Activated CD4-positive, CD25-positive, alpha-beta regulatory T cell treated with anti-CD3 and anti-CD28 coated beads, Interleukin-2, amount 50 U/mL, for 16 hours (primary cell): Measurements from ENCODE around the gene SCO2.

Source experiments
- DNase-seq: peaks from one replicate; pipeline ENCODE4 v3.0.0-alpha.2; 2020; ENCODE audit warnings: low read depth, low spot score

SCO2 gene, protein sequence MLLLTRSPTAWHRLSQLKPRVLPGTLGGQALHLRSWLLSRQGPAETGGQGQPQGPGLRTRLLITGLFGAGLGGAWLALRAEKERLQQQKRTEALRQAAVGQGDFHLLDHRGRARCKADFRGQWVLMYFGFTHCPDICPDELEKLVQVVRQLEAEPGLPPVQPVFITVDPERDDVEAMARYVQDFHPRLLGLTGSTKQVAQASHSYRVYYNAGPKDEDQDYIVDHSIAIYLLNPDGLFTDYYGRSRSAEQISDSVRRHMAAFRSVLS

DNA sequence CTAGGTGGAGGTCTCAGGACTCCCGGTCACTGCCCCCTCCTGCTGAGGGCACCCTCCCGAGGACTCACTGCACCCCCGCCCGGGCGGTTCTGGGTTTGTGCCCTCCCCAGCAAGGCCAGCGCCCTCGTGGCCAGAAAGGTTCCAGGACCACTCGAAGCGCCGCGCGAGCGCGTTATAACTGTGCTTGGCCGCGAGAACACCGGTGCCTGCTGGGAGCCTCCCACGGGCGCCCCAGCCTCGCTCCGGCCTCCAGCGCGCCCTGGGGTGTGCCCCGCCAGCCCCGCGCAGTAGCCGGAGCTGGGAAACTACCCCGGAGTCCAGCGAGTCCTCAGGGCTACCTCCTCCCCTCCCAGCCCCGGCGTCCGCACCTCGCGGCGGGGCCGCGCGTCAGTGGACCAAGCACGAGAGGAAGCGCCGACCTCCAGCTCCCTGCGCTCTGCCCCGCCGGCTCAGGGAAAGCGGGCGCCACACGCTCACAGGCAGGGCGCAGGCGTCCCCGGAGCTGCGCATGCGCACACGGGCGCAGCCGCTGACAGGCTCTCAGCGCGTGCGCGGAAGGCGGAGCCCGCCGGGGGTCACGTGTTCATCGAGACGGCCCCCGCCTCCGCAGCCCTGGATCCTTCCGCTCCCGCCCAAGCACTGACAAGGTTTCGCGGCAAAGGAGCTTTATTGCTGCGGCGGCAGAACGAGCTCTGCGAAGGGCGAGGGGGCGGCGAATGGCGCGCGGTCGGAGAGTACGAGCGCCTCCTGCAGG is at the start of gene SCO2:
TSS of gene SCO2 (minus strand) at position 495 of the 754 bp plus-strand sequence. CDS start 1,187 bp downstream, outside the sequence.
- peak; percentile 93 for DNase-seq

DNA sequence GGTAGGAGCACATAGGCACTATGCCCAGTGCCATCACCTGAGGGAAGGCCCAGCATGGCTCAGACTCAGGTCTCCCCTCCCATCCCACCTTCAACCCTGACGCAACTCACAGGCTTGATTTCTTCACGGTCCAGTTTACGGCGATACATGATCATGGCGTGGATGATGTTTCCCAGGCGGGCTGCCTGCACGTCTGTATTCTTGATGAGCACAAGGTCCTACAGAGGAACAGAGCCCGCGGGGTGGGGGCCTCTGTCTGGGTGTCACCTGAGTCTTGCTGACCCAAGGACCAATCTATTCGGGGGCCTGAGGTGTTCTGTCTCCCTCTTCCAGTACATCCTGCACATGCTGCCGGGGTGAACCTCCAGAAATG is 49.0 kb upstream of the SCO2 start:
- DNase-seq = no peak

DNA sequence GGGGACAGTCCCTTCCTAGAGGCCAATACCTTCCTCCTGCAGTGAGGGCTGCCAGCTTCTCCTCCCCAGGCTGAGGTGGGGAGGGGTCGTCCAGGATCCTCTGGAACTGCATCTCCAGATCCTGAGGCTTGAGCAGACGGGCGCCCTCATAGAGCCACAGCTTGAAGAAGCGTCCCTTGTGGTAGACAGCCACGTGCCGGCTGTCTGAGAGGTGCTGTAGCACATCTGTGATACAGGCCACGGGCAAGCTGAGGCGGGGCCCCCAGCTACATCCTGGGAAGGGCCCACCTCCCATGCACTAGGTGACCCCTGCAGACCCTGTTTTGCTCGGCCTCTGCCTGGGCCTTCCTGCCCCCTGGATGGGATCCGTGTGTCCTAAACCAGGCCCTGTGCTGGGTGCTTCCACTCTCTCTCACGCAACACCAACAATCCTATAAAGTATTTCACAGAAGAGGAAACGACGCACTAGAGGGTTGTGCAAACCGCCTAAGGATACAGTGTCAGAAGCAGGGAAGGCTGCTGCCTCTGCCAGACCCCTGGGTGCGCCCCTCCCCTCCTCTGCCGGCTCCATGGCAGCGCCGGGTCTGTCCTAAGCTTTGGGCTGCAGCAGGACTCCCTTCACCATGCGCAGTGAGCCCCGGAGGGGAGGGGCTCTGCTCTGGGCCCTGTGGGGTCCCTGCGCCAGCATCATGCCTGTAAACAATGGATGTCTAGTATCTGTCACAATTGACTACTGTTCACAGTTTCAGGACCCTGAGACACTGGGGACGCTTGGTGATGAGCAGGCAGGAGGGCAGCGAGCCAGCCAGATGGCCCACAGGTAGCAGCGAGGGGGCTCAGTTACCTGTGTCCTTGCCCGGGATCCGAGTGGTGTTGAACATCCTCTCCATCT is 48.3 kb upstream of the SCO2 start:
- no peak for DNase-seq

DNA sequence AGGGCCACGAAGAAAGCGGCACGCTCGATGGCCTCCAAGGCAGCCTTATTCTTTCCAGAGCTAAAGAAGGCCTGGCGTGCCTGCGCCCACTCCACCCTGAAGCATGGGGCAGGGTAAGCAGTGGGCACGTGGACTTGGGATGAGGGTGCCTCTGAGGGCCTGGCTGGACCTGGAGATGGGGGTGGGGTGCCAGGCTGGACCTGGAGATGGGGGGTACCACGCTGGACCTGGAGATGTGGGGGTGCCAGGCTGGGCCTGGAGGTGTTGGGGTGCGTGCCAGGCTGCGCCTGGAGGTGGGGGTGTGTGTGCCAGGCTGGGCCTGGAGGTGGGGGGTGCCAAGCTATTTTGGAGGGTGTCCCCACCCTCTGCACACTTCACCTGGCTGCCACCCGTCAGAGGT is 47.6 kb upstream of the SCO2 start:
- DNase-seq = no peak

DNA sequence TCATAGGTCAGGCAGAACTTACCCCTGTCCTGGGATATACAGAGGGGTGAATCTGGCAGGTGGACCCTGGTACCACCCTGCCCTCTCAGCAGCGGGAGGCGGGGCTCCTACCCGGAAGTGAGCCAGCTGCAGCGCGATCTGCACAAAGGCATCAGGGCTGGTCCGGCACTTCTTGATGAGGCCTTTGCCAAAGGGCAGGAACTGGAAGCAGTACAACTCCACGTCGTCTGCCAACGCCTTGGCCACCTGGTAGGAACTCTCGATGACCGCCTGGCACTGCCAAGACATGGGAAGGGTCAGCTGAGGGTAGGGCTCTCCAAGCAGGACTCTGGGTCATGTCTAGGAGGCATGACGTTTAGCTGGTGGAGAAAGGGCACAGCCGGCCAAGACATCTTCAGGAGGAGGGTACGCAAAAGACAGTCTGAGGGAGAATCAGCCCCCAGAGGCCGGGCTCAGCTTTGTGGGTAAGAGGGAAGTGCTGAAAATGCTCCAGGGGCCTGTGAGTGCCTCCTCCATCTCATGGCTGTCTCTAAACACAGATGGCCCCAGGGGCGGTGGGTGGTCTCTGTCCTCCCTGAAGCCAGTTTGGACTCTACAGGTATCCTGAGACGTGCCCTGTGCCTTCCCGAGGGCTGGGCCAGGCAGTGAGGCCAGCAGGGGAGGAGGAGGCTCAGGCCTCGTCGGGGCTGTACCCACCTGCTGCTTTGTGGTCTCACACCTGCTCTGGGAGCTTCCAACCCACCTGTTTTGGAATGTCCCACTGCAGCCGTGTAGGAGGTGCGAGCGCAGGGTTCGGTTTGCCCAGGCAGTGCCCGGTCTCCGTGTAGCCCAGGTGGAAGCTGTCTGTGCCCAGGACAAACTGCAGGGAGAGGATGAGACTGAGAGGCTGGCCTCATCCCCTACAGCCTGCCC is 46.1 kb upstream of the SCO2 start:
- DNase-seq = no peak

DNA sequence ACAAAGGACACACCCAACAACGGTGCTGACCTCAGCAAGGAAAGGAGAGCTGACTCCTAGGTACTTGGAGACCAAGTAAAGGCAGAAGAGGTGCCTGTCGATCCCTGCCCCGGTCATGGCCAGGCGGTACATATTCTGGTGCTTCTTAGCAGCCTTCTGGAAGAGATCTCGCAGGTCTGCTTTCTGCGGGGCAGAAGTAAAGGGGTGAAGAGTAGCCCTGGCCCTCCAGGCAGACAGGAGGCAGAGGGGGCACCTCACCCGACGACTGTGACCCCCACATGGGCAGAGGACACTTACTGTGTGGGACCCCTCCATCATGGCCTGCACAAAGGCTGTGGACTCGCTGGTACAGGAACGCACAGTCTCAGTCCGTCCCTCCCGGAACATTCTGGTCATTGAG is 45.5 kb upstream of the SCO2 start:
- no peak for DNase-seq

DNA sequence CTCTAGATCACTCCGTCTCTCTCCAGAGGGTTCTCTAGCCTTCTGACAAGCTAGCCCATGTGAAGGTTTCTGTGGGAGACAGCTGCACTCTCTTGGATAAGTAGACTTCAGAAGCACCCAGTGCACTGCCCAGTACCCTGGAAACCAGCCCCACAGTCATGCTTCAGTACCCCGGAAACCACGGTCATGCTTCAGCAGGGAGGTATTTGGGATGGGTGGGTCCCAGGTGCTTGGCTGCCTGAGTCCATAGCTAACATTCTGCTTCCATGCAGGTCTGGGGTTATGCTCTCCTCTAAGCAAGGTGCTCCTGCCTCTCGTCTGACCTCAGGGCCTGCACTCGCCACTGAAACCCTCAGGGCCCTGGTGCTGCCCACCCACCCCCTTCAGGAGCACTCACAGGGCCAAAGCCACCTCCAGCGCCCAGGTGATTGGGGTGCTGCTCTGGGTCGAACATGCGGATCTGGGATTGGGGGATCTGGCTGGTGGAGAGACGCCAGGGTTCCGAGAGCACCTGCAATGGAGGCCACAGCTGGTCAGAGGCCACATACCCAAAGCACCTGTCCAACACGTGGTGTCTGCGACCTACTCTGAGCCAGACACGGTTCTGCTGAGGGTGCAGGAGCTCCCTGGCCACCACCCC is 44.6 kb upstream of the SCO2 start:
- no peak for DNase-seq

DNA sequence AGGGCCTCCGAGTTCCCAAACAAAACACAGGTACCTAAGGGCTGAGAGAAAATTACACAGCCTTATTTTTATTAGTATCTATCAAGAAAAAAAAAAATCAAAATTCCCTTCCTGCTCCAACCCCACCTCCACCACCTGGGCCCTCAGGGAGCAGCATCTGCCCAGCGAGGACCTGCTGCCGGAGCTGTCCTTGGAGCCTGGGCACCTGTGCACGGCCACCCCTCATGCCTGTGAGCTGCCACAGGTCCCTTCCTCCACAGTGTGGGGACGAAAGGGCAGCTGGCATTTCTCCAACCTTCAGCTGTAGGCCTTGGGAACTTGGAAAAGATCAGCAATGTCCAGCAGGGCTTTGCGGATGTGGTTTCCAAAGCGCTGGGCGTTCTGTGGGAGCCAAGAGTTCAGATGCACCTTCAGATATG is 43.7 kb upstream of the SCO2 start:
- no peak for DNase-seq

DNA sequence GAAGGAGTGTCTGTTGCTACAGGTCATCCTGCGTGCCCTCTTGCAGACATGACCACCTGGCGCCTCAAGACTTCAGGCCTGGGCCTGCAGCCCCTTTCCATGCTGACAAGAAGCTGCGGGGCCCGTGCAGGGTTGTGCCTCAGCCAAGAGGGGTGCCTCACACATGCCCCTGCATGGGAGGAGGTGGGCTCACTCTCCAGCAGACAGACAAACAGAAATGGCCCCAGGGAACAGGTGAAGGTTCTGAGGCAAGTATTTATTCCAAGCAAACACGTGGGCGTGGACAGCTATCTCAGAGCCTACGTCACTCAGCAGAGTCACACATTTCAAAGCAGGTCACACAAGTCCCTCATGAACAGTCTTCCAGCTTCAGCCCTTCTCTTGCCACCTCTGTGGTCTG is 43.2 kb upstream of the SCO2 start:
- DNase-seq = no peak

DNA sequence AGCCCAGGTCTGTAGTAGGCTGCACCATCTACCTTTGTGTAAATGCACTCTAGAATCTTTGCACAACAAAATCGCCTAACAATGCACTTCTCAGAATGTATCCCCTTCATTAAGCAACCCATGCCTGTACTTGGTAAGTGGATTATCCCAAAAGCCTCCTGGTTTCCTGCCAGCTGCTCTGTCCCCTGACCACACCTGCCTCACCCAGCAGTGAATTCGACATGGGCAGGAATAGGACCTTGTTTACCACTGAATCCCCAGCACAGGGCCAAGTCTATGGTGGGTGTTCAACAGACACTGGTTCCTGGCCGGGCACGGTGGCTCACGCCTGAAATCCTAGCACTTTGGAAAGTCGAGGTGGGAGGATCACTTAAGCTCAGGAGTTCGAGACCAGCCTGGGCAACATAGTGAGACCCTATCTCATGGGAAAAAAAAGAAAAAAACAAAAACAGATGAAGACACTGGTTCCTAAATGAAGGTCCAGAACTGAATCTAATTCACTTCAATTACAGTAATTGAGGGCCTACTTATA is 42.4 kb upstream of the SCO2 start:
- DNase-seq = no peak

DNA sequence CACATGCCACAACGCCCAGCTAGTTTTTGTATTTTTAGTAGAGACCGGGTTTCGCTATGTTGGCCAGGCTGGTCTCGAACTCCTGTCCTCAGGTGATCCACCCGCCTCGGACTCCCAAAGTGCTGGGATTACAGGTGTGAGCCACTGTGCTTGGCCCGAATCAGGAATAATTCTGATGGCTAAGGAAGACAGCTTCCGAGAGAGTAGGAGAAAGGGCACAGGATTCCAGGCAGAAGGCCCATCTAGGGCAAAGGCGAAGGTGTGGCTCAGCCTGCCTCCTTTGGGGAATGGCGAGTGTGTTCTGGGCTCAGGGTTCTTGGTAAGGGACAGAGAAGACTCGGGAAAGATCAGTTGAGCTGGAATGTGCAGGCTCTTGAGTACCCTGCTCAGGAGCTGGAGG is 38.9 kb upstream of the SCO2 start:
- DNase-seq = no peak

DNA sequence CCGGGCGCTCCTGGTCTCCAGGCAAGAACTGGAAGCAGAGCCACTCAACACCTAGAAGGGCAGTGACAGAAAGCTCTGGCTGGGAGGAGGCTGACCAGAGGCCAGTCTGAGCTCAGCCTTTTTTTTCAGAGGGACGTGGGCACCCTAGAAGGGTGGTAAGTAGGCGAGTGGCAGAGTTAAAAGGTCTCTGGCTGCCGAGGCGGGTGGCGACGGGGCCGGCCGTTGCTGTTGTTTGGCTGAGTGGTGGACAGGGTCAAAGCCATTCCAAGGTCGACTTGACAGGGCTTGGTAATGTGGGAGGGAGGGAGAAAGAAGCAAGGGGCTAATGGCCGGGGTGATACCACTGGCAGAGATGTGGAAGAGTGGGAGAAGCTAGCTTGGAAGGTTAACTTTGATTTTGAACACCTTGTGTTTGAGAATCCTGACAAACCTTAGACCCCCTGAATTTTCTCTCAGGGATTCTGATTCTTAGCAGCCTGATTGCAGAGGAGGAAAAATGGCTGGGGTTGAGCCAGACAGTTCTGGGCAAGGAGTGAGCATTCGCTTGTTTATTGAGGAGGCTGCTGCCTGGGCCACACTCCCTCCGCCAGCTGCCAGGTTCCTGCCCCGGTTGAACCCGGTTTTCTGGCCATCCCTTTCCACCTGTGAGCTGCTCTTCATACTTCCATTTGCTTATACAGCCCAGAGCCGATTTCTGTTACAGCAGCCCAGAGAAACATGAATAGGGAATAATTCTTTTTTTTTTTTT is 38.2 kb upstream of the SCO2 start:
- DNase-seq = no peak

DNA sequence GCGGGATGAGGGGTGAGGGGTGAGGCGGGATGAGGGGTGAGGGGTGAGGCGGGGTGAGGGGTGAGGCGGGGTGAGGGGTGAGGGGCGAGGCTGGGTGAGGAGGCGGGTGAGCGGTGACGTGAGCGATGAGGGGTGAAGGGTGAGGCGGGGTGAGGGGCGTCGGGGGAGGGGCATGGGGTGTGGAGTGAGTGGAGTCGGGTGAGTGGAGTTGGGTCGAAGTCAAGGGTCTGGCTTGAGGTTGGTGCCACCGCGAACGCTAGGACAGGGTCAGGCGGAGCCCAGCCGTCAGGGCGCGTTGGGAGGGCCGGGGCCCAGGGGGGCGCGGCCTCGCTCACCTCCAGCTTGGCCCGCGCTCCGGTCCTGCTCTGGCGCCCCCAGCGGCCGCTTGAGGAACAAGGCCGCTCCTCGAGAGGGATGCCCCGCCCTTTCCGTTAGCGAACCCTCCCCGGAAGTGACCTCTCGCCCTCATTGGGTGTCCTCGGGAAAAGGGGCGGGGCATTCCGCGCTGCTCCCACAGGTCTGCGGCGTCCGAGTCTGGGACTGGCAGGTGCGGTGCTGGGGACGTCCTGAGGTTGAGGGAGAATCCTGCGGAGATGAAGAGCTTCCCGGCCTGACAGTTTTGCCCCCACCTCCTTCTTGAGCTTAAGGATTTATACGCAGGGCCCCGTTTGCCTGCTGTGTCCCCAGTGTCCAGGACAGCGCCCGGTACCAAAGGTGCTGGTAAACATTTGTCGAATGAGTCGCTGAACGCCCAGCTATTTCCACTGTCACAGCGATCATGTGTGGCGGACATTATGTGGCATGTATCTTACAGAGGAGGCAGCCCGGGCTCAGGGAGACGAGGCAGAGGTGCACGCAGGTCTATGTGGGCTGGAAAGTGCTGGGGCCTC is 37.4 kb upstream of the SCO2 start, which contains the start of gene SYCE3:
TSS of gene SYCE3 (minus strand) at position 397 of the 890 bp plus-strand sequence. CDS start 6,514 bp downstream, outside the sequence.
- DNase-seq = peak; percentile 94

DNA sequence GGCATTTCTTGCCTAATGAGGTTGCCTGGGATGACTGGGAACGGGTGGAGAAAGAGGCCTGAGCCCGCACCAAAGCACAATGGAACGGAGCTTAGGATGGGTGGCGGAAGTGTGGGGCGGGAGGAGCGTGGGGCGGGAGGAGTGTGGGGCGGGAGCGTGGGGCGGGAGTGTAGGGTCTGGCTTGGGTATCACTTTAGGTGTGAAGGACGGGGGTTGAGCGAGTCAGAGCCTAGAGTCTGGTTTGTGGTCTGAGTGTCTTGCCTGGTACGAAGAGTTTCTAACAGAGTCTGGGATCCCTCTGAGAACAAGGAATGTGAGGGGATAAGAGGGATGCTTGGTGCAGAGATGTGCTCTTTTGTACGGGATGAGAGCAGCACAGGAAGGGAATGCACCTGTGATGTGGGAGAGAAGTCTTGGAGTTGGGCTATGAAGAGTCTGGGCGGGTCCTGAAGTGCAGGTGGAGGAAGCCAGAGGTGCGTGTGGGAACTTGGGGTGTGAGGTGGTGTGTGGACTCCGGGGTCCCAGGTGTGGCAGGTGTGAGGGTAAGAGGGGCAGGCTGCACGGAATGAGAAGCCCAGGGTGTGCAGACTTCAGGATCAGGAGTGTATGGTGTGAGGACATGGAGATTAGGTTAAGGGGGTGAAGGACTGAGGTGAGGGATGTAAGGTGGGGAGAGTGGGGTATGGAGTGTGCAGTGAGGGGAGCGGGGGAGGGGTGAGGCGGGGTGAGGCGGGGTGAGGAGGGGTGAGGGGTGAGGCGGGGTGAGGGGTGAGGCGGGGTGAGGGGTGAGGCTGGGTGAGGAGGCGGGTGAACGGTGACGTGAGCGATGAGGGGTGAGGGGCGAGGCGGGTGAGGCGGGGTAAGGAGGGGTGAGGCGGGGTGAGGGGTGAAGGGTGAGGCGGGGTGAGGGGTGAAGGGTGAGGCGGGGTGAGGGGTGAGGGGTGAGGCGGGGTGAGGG is 36.3 kb upstream of the SCO2 start:
- DNase-seq = no peak

DNA sequence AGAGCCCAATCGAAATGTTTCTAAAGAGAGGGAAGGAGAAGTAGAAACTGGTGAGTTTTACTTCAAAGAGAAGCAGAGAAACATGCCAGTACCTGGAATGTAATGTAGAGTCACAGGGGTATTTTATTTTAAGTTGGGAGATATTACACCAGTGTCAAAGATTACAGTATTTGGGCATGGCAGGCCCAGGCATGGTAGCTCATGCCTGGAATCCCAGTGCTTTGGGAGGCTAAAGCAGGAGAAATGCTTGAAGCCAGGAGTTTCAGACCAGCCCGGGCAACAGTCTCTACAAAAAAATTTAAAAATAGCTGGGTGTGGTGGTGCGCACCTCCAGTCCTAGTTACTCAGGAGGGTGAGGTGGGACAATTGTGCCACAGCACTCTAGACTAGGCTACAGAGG is 34.6 kb upstream of the SCO2 start:
- DNase-seq = no peak

DNA sequence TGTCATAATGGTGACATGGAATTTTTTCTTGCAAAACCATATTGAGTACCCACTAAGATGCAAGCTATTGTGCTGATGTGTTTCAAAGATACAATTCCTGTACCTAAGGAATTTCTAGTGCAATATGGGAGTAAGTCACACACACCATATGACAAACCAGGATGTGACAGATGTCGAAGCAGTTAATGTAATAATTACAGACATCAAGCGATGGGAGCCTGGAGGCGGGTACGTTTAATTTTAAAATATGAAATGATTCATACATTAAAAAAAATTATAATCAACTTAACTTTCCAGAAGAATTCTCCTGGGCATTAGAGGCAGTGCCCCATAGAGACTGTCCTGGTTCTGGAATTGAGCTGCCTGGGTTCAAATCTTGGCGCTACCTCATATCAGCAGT is 31.3 kb upstream of the SCO2 start:
- no peak for DNase-seq

DNA sequence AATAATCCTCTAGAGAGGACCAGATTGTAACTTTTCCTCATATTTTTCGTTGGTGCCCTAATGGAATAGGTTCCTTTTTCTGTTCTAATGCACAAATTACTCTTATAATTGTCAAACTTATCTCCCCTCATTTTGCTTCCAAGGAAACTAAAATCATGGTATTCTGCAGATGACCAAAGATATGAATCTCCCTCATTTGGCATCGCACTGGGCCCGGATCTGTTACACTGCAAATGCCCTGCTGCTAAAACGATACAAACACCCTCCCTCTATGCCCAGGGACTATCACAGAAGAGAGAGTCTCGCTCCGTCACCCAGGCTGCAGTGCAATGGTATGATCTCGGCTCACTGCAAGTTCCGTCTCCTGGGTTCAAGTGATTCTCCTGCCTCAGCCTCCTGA is 27.9 kb upstream of the SCO2 start:
- no peak for DNase-seq
